DND-41 (cell line): ENCODE results near the gene DSG3.

Experiments used
- ATAC-seq: fragments of 200-7000 bp; cut with Tn5 transposase; 3 replicates; pipeline ENCODE4 v1.9.1; 2021; ENCODE audit warnings: low read depth; ENCODE audit not compliant: insufficient read depth
- DNase-seq: peaks from one replicate; pipeline ENCODE4 v3.0.0-alpha.2; 2020
- H2AFZ ChIP-seq: 2 replicates; pipeline ENCODE4 v1.6.0; 2012; ENCODE audit warnings: low read depth, low read length
- H3K27ac ChIP-seq: 2 replicates; pipeline ENCODE4 v1.5.1; 2012; ENCODE audit warnings: low read length, inconsistent platforms
- H3K27me3 ChIP-seq: fragments of 200-600 bp; sonication (generic); 2 replicates; pipeline ENCODE4 v1.6.0; 2012; ENCODE audit warnings: low read length, mild to moderate bottlenecking, inconsistent platforms; ENCODE audit not compliant: insufficient read depth, poor library complexity
- H3K36me3 ChIP-seq: 2 replicates; pipeline ENCODE4 v1.5.1; 2012; ENCODE audit warnings: low read length, inconsistent platforms; ENCODE audit not compliant: insufficient read depth
- H3K4me1 ChIP-seq: 2 replicates; pipeline ENCODE4 v1.5.1; 2012; ENCODE audit warnings: mild to moderate bottlenecking, low read length; ENCODE audit not compliant: insufficient read depth
- H3K4me2 ChIP-seq: 2 replicates; pipeline ENCODE4 v1.6.0; 2012; ENCODE audit warnings: mild to moderate bottlenecking, moderate library complexity, low read length, inconsistent platforms; ENCODE audit not compliant: insufficient read depth
- H3K4me3 ChIP-seq, 2 experiments: fragments of 200-600 bp in 1 of 2; shearing (Covaris generic) in 1 of 2; 2 replicates each; pipeline ENCODE4 v1.5.1; 2012 to 2016; ENCODE audit warnings: inconsistent platforms in 2 of 2, low read length in 2 of 2, mild to moderate bottlenecking in 2 of 2, low read depth in 1 of 2, moderate library complexity in 1 of 2
- H3K79me2 ChIP-seq: 2 replicates; pipeline ENCODE4 v1.6.0; 2012; ENCODE audit warnings: low read length, inconsistent platforms; ENCODE audit not compliant: insufficient read depth
- H3K9ac ChIP-seq: 2 replicates; pipeline ENCODE4 v1.6.0; 2012; ENCODE audit warnings: low read depth, mild to moderate bottlenecking, inconsistent platforms, low read length, moderate library complexity
- H3K9me3 ChIP-seq: 2 replicates; pipeline ENCODE4 v1.5.1; 2012; ENCODE audit warnings: low read length, moderate library complexity, mild to moderate bottlenecking, inconsistent platforms; ENCODE audit not compliant: insufficient read depth, severe bottlenecking
- H4K20me1 ChIP-seq: 2 replicates; pipeline ENCODE4 v1.6.0; 2012; ENCODE audit warnings: low read length; ENCODE audit not compliant: insufficient read depth
- CTCF ChIP-seq: IDR thresholded peaks from 2 replicates; pipeline ENCODE4 v1.5.1; 2012; ENCODE audit warnings: borderline replicate concordance, low read length, moderate library complexity, mild to moderate bottlenecking; ENCODE audit not compliant: poor library complexity, severe bottlenecking; ENCODE audit errors: extremely low read depth
- EZH2 ChIP-seq: IDR thresholded peaks from 3 replicates; pipeline ENCODE4 v1.6.1; 2012; ENCODE audit warnings: borderline replicate concordance, low read depth, mild to moderate bottlenecking, moderate library complexity, low read length, inconsistent platforms; ENCODE audit not compliant: severe bottlenecking

Gene DSG3

GRCh38 chr18:31428211-31428610, 19.3 kb upstream of the DSG3 start:
- TF ChIP-seq CTCF: no peak
- TF ChIP-seq EZH2: no peak
- H3K4me1 ChIP-seq: no peaks in the 10 kb centered on the region
- no peak overlapping the region for H3K4me3 ChIP-seq
- H2AFZ ChIP-seq: no peak overlapping the region
- H3K27ac ChIP-seq: no peak overlapping the region
- no peaks in the 10 kb centered on the region for H4K20me1 ChIP-seq
- no peak overlapping the region for H3K4me2 ChIP-seq
- DNase-seq (no peak), ATAC-seq (no peak)
- no peak overlapping the region for H3K9ac ChIP-seq
- H3K27me3 ChIP-seq: no peaks in the 10 kb centered on the region
- no peaks in the 10 kb centered on the region for H3K9me3 ChIP-seq
- H3K79me2 ChIP-seq: no peaks in the 10 kb centered on the region
- H3K36me3 ChIP-seq: no peaks in the 10 kb centered on the region

- Histone ChIP-seq H3K4me1 (no peaks in the 10 kb centered on the region), H3K4me3 (no peak overlapping the region), H3K4me2 (no peak overlapping the region), H4K20me1 (no peaks in the 10 kb centered on the region), H3K27ac (no peak overlapping the region), H3K79me2 (no peaks in the 10 kb centered on the region), H3K27me3 (no peaks in the 10 kb centered on the region), H3K36me3 (no peaks in the 10 kb centered on the region), H3K9ac (no peak overlapping the region), H3K9me3 (no peaks in the 10 kb centered on the region), H2AFZ (no peak overlapping the region)
- TF ChIP-seq CTCF (no peak), EZH2 (no peak)
- ATAC-seq: no peak
- no peak for DNase-seq
Observed at GRCh38 chr18:31429623-31430022, 17.9 kb upstream of the DSG3 start.

GRCh38 chr18:31430072-31430471, 17.5 kb upstream of the DSG3 start:
- Histone ChIP-seq H3K9me3 (no peaks in the 10 kb centered on the region), H3K9ac (no peak overlapping the region), H3K4me1 (no peaks in the 10 kb centered on the region), H4K20me1 (no peaks in the 10 kb centered on the region), H2AFZ (no peak overlapping the region), H3K27ac (no peak overlapping the region), H3K27me3 (no peaks in the 10 kb centered on the region), H3K36me3 (no peaks in the 10 kb centered on the region), H3K79me2 (no peaks in the 10 kb centered on the region), H3K4me3 (no peak overlapping the region), H3K4me2 (no peak overlapping the region)
- TF ChIP-seq CTCF (no peak), EZH2 (no peak)
- ATAC-seq (no peak), DNase-seq (no peak)

GRCh38 chr18:31430554-31430953, 17.0 kb upstream of the DSG3 start:
- H3K4me3 ChIP-seq: no peak overlapping the region
- H3K9ac ChIP-seq: no peak overlapping the region
- H3K9me3 ChIP-seq: no peaks in the 10 kb centered on the region
- H3K79me2 ChIP-seq: no peaks in the 10 kb centered on the region
- no peaks in the 10 kb centered on the region for H3K27me3 ChIP-seq
- no peak overlapping the region for H2AFZ ChIP-seq
- H3K4me2 ChIP-seq: no peak overlapping the region
- no peaks in the 10 kb centered on the region for H3K4me1 ChIP-seq
- no peak overlapping the region for H3K27ac ChIP-seq
- no peaks in the 10 kb centered on the region for H4K20me1 ChIP-seq
- no peaks in the 10 kb centered on the region for H3K36me3 ChIP-seq
- no peak for TF ChIP-seq CTCF
- TF ChIP-seq EZH2: no peak
- DNase-seq (no peak), ATAC-seq (no peak)
